ENCODE results near the gene HEATR5A.

DNA sequence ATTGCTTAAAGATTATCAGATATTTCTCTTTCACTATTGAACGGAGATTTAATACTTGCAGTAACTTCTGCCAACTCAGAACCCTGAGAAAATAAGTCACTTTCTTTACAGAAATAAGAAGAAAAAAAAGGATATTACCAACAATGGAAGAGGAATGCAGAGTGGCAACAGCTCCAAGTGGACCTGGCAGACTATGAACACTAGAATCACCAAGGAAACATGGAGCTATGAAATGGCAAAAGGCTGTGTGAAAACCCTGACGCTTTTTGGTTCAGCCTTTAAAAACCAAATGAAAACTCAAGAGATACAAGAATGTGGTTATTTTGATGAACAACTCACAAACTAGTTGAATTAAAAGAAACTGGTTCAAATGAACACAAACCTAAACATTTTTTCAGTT lies 19.2 kb upstream of the HEATR5A start:
- TF ChIP-seq POLR2A (IDR thresholded peaks at IDR 0.05) (no peak), POLR2AphosphoS5 (IDR thresholded peaks at IDR 0.05) (no peak), EP300 (IDR thresholded peaks at IDR 0.05) (no peak)
- TF ChIP-seq, protein P1, sequence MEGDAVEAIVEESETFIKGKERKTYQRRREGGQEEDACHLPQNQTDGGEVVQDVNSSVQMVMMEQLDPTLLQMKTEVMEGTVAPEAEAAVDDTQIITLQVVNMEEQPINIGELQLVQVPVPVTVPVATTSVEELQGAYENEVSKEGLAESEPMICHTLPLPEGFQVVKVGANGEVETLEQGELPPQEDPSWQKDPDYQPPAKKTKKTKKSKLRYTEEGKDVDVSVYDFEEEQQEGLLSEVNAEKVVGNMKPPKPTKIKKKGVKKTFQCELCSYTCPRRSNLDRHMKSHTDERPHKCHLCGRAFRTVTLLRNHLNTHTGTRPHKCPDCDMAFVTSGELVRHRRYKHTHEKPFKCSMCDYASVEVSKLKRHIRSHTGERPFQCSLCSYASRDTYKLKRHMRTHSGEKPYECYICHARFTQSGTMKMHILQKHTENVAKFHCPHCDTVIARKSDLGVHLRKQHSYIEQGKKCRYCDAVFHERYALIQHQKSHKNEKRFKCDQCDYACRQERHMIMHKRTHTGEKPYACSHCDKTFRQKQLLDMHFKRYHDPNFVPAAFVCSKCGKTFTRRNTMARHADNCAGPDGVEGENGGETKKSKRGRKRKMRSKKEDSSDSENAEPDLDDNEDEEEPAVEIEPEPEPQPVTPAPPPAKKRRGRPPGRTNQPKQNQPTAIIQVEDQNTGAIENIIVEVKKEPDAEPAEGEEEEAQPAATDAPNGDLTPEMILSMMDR (IDR thresholded peaks at IDR 0.05) = no peak

All from gastroesophageal sphincter (tissue), 3 donors.